Measurements from ENCODE around the gene CNPY1. TPM values are rescaled to one million over a fixed set of nuclear protein-coding genes. Genes with fewer than 3 reads are reported as not detected.

The CNPY1 gene
- total and polyA plus RNA-seq, 9 of the 15 experiments (the other 6 are each of a cell fraction or from before 2014, with no cell fraction given) = not detected

DNA sequence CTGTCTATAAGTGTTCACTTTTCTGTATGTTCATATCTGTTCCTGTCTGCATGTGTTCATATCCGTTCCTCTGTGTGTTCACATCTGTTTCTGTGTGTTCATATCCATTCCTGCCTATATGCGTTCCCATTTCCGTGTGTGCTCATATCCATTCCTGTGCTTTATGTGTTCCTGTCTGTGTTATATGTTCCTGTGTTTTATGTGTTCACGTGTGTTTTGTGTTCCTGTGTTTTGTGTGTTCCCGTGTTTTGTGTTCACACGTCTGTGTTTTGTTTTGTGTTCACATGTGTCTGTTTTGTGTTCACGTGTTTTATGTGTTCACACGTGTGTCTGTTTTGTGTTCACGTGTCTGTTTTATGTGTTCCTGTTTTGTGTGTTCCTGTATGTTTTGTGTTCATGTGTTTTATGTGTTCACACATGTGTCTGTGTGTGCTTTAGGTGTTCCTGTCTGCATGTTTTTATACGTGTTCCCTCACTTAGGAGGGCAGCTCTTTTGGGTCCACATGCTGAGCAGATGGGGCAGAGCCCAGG is 42.2 kb upstream of the CNPY1 start (continued):
- peak; percentile 9; the same call in 1 of the 2 replicates for TF ChIP-seq MCM3 (IDR thresholded peaks at IDR 0.05)
- TF ChIP-seq JUNB (CRISPR knock-in tag; conservative IDR thresholded peaks at IDR 0.05) = no peak
- TF ChIP-seq CSDE1 (IDR thresholded peaks at IDR 0.05) = 0 out of 4 replicates have a peak, but pooled peaks of 1 of the 2 experiments have one; percentile 40

DNA sequence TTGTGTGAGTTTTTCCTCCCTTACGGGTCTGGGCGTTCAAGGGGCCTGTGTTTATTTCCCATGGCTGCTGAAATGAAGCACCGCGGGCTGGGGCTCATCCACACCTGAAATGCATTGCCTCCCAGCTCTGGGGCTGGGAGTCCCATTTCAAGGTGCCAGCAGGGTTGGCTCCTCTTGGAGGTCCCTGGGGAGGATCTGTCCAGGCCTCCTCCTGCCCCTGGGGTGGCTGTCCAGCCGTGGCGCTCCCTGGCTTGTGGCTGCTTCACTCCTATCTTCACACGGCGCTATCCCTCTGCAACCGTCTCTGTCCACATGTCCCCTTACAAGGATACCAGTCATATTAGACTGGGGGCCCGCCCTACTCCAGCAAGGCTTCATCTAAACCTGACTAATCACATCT is 41.1 kb upstream of the CNPY1 start:
- 4% methylated on average over 10 of the region's 10 CpGs for WGBS (ENCODE audit: insufficient coverage, low coverage, missing lambda C conversion rate)
- H3K4me3 ChIP-seq = no peak overlapping the region
- ChIA-PET POLR2A (no interaction called here), CTCF (ENCODE audit: low intra/inter-chr PET ratio) (no interaction called here)
- in situ Hi-C loops (cut with MboI) = no loop called here
- H3K9me1 ChIP-seq (ENCODE audit: control insufficient read depth, insufficient read depth, low read length) = peaks cover 2% of the 10 kb centered on the region
- no peak for FAIRE-seq
- H3K27me3 ChIP-seq (ENCODE audit: control insufficient read depth in 2 of 2, insufficient read depth in 2 of 2, low read length in 2 of 2) = peaks cover 74 to 93% of the 10 kb centered on the region in 2 experiments
- H4K20me1 ChIP-seq (replicated peaks; ENCODE audit: control insufficient read depth, insufficient read depth, low read length) = 0 out of 2 replicates have a peak, but pooled peaks cover 3% of the 10 kb centered on the region
- no peak overlapping the region for H3K9ac ChIP-seq (ENCODE audit: insufficient read depth in 1 of 2, low read depth in 2 of 2, low read length in 2 of 2)
- peaks cover 17 to 28% of the 10 kb centered on the region in 2 experiments; a peak in 4 of 5 replicates for H3K4me1 ChIP-seq (replicated peaks in 1 of 2; ENCODE audit: control insufficient read depth in 2 of 2, insufficient read depth in 2 of 2, low read length in 2 of 2)
- H3K36me3 ChIP-seq (ENCODE audit: control insufficient read depth, insufficient read depth, low read length) = no peaks in the 10 kb centered on the region
- DNase-seq (ENCODE audit: extremely low read depth in 1 of 4, low spot score in 3 of 4) = no peak
- H3K9me3 ChIP-seq (replicated peaks; ENCODE audit: control insufficient read depth, insufficient read depth, low read depth, low read length) = no peaks in the 10 kb centered on the region
- BruUV-seq (replicated peaks) = no TSS peak
- no peak overlapping the region for H3K4me2 ChIP-seq (ENCODE audit: insufficient read depth, low read length)
- ATAC-seq = no peak
- intact Hi-C loops (cut with micrococcal nuclease) = no loop called here
- H3K79me2 ChIP-seq (ENCODE audit: control insufficient read depth, insufficient read depth, low read length) = no peaks in the 10 kb centered on the region
- H2AFZ ChIP-seq (ENCODE audit: low read depth, low read length) = no peak overlapping the region
- H3K27ac ChIP-seq (ENCODE audit: extremely low read depth, low read depth, low read length) = no peak overlapping the region
- TF ChIP-seq, protein P1, sequence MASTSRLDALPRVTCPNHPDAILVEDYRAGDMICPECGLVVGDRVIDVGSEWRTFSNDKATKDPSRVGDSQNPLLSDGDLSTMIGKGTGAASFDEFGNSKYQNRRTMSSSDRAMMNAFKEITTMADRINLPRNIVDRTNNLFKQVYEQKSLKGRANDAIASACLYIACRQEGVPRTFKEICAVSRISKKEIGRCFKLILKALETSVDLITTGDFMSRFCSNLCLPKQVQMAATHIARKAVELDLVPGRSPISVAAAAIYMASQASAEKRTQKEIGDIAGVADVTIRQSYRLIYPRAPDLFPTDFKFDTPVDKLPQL (IDR thresholded peaks at IDR 0.05; ENCODE audit: extremely low read depth, insufficient read length) = no peak
- TF ChIP-seq PURB (CRISPR knock-in tag; IDR thresholded peaks at IDR 0.05; ENCODE audit: low read depth) = no peak
- no peak for TF ChIP-seq SP2 (IDR thresholded peaks at IDR 0.05; ENCODE audit: extremely low read depth, low read depth, low read length, poor library complexity, severe bottlenecking)
- TF ChIP-seq, protein P2, sequence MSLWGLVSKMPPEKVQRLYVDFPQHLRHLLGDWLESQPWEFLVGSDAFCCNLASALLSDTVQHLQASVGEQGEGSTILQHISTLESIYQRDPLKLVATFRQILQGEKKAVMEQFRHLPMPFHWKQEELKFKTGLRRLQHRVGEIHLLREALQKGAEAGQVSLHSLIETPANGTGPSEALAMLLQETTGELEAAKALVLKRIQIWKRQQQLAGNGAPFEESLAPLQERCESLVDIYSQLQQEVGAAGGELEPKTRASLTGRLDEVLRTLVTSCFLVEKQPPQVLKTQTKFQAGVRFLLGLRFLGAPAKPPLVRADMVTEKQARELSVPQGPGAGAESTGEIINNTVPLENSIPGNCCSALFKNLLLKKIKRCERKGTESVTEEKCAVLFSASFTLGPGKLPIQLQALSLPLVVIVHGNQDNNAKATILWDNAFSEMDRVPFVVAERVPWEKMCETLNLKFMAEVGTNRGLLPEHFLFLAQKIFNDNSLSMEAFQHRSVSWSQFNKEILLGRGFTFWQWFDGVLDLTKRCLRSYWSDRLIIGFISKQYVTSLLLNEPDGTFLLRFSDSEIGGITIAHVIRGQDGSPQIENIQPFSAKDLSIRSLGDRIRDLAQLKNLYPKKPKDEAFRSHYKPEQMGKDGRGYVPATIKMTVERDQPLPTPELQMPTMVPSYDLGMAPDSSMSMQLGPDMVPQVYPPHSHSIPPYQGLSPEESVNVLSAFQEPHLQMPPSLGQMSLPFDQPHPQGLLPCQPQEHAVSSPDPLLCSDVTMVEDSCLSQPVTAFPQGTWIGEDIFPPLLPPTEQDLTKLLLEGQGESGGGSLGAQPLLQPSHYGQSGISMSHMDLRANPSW (CRISPR knock-in tag; IDR thresholded peaks at IDR 0.05) = no peak
- TF ChIP-seq, protein P3, sequence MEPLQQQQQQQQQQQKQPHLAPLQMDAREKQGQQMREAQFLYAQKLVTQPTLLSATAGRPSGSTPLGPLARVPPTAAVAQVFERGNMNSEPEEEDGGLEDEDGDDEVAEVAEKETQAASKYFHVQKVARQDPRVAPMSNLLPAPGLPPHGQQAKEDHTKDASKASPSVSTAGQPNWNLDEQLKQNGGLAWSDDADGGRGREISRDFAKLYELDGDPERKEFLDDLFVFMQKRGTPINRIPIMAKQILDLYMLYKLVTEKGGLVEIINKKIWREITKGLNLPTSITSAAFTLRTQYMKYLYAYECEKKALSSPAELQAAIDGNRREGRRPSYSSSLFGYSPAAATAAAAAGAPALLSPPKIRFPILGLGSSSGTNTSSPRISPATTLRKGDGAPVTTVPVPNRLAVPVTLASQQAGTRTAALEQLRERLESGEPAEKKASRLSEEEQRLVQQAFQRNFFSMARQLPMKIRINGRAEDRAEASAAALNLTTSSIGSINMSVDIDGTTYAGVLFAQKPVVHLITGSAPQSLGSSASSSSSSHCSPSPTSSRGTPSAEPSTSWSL (CRISPR knock-in tag; IDR thresholded peaks at IDR 0.05; ENCODE audit: borderline replicate concordance) = no peak
- no peak for TF ChIP-seq MAFG (tag; conservative IDR thresholded peaks at IDR 0.05)
- no peak for TF ChIP-seq NONO (IDR thresholded peaks at IDR 0.05; ENCODE audit: low read depth in 2 of 2, low read length in 1 of 2)
- no peak for TF ChIP-seq KHSRP (IDR thresholded peaks at IDR 0.05)
- TF ChIP-seq ETV1 (tag; conservative IDR thresholded peaks at IDR 0.05; ENCODE audit: low read depth) = no peak
- TF ChIP-seq RBBP5 (IDR thresholded peaks at IDR 0.05; ENCODE audit: borderline replicate concordance, insufficient read depth, low read length, poor library complexity, severe bottlenecking) = no peak
- TF ChIP-seq, protein P4, sequence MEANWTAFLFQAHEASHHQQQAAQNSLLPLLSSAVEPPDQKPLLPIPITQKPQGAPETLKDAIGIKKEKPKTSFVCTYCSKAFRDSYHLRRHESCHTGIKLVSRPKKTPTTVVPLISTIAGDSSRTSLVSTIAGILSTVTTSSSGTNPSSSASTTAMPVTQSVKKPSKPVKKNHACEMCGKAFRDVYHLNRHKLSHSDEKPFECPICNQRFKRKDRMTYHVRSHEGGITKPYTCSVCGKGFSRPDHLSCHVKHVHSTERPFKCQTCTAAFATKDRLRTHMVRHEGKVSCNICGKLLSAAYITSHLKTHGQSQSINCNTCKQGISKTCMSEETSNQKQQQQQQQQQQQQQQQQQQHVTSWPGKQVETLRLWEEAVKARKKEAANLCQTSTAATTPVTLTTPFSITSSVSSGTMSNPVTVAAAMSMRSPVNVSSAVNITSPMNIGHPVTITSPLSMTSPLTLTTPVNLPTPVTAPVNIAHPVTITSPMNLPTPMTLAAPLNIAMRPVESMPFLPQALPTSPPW (CRISPR knock-in tag; IDR thresholded peaks at IDR 0.05) = no peak

Measured in K562 (cell line).